ENCODE results near the gene GCSAM.

DNA sequence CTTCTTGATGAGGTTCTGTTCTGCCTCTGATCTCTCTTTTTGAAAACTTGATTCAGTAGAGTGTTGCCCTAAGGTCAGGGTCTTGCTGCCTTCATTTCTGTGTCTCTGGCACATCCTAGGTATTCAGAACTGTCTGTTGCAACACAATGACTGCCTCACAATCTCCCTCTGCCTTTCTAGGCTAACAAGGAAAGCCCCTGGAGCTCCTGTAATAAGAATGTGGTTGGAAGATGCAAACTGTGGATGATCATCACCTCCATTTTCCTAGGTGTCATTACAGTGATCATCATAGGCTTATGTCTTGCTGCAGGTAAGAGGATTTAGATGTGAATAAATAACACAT is 39.9 kb downstream of the GCSAM start:
- TF ChIP-seq TARDBP (IDR thresholded peaks at IDR 0.05) (no peak), ELF4 (IDR thresholded peaks at IDR 0.05) (no peak), SUZ12 (IDR thresholded peaks at IDR 0.05) (no peak), SP1 (IDR thresholded peaks at IDR 0.05) (no peak), BHLHE40 (IDR thresholded peaks at IDR 0.05; ENCODE audit: borderline replicate concordance) (no peak), FOXA1 (IDR thresholded peaks at IDR 0.05) (no peak), FOXK2 (IDR thresholded peaks at IDR 0.05) (no peak), LEF1 (IDR thresholded peaks at IDR 0.05; ENCODE audit: borderline replicate concordance) (no peak), FOXM1 (IDR thresholded peaks at IDR 0.05; ENCODE audit: borderline replicate concordance) (no peak), ARNT (IDR thresholded peaks at IDR 0.05) (no peak), CTBP1 (IDR thresholded peaks at IDR 0.05; ENCODE audit: borderline replicate concordance) (no peak), PKNOX1 (IDR thresholded peaks at IDR 0.05) (no peak), L3MBTL2 (conservative IDR thresholded peaks at IDR 0.05) (no peak), HDGF (IDR thresholded peaks at IDR 0.05; ENCODE audit: borderline replicate concordance) (no peak)

Measured in HEK293T (cell line).